Subcutaneous abdominal adipose tissue (tissue), 5 donors: ENCODE data around the gene EPHA7.

Source experiments
- H3K27ac ChIP-seq: one replicate; pipeline ENCODE4 v1.7.0; 2013; ENCODE audit warnings: low read depth, mild to moderate bottlenecking, inconsistent platforms, low read length, moderate library complexity
- H3K27me3 ChIP-seq, 5 donors: one replicate each; pipeline ENCODE4 v1.7.0; 2013; ENCODE audit warnings: low read length in 5 of 5, inconsistent platforms in 1 of 5; ENCODE audit not compliant: control insufficient read depth in 5 of 5, insufficient read depth in 4 of 5
- H3K36me3 ChIP-seq, 5 donors: one replicate each; pipeline ENCODE4 v1.7.0; 2013; ENCODE audit warnings: low read length in 5 of 5; ENCODE audit not compliant: control insufficient read depth in 5 of 5, insufficient read depth in 5 of 5
- H3K4me1 ChIP-seq, 5 donors: one replicate each; pipeline ENCODE4 v1.7.0; 2013; ENCODE audit warnings: low read length in 5 of 5, mild to moderate bottlenecking in 3 of 5, moderate library complexity in 1 of 5; ENCODE audit not compliant: control insufficient read depth in 5 of 5, insufficient read depth in 5 of 5
- H3K4me3 ChIP-seq, 5 donors: one replicate each; pipeline ENCODE4 v1.7.0; 2013; ENCODE audit warnings: low read length in 5 of 5, low read depth in 1 of 5
- H3K9ac ChIP-seq, 5 donors: one replicate each; pipeline ENCODE4 v1.7.0; 2013; ENCODE audit warnings: low read length in 5 of 5, mild to moderate bottlenecking in 4 of 5, moderate library complexity in 3 of 5
- H3K9me3 ChIP-seq, 5 donors: one replicate each; pipeline ENCODE4 v1.7.0; 2013; ENCODE audit warnings: low read length in 5 of 5; ENCODE audit not compliant: control insufficient read depth in 5 of 5
- donor health status: healthy.
- donor health status: healthy.
- donor health status: healthy.
- donor health status: healthy.
- donor health status: healthy.

The EPHA7 gene

GRCh38 chr6:93307505-93308409, 111.6 kb downstream of the EPHA7 start:
- Histone ChIP-seq H3K9ac (no peak overlapping the region), H3K27ac (no peak overlapping the region), H3K27me3 (no peaks in the 10 kb centered on the region), H3K4me3 (no peak overlapping the region), H3K9me3 (no peaks in the 10 kb centered on the region), H3K4me1 (no peaks in the 10 kb centered on the region), H3K36me3 (no peaks in the 10 kb centered on the region)

GRCh38 chr6:93305088-93305487, 114.3 kb downstream of the EPHA7 start:
- Histone ChIP-seq H3K4me3 (no peak overlapping the region), H3K4me1 (no peaks in the 10 kb centered on the region), H3K9ac (no peak overlapping the region), H3K9me3 (no peaks in the 10 kb centered on the region), H3K27me3 (no peaks in the 10 kb centered on the region), H3K36me3 (peaks cover 0 to 3% (median 0%) of the 10 kb centered on the region in 5 donors), H3K27ac (no peak overlapping the region)

- Histone ChIP-seq H3K4me3 (no peak overlapping the region), H3K9me3 (peaks cover 0 to 4% (median 0%) of the 10 kb centered on the region in 5 donors), H3K9ac (no peak overlapping the region), H3K4me1 (no peaks in the 10 kb centered on the region), H3K27me3 (no peaks in the 10 kb centered on the region), H3K27ac (no peak overlapping the region), H3K36me3 (peaks cover 0 to 3% (median 0%) of the 10 kb centered on the region in 5 donors)
Observed at GRCh38 chr6:93304505-93304904, 114.9 kb downstream of the EPHA7 start.

- Histone ChIP-seq H3K36me3 (peaks cover 0 to 3% (median 0%) of the 10 kb centered on the region in 5 donors), H3K4me3 (no peak overlapping the region), H3K27ac (no peak overlapping the region), H3K4me1 (no peaks in the 10 kb centered on the region), H3K9ac (no peak overlapping the region), H3K9me3 (peaks cover 0 to 4% (median 0%) of the 10 kb centered on the region in 5 donors), H3K27me3 (no peaks in the 10 kb centered on the region)
Observed at GRCh38 chr6:93300661-93301060, 118.7 kb downstream of the EPHA7 start.

GRCh38 chr6:93299622-93300021, 119.7 kb downstream of the EPHA7 start:
- Histone ChIP-seq H3K4me1 (no peaks in the 10 kb centered on the region), H3K27ac (no peak overlapping the region), H3K9me3 (peaks cover 0 to 4% (median 0%) of the 10 kb centered on the region in 5 donors), H3K36me3 (peaks cover 0 to 3% (median 0%) of the 10 kb centered on the region in 5 donors), H3K27me3 (no peaks in the 10 kb centered on the region), H3K4me3 (no peak overlapping the region), H3K9ac (no peak overlapping the region)

GRCh38 chr6:93295631-93296030, 123.7 kb downstream of the EPHA7 start:
- peaks cover 0 to 4% (median 0%) of the 10 kb centered on the region in 5 donors for H3K9me3 ChIP-seq
- no peaks in the 10 kb centered on the region for H3K4me1 ChIP-seq
- H3K9ac ChIP-seq, result no peak overlapping the region
- no peak overlapping the region for H3K4me3 ChIP-seq
- H3K27me3 ChIP-seq, result no peaks in the 10 kb centered on the region
- H3K27ac ChIP-seq, result no peak overlapping the region
- H3K36me3 ChIP-seq, result no peaks in the 10 kb centered on the region

GRCh38 chr6:93294879-93295278, 124.5 kb downstream of the EPHA7 start:
- no peak overlapping the region for H3K27ac ChIP-seq
- H3K4me1 ChIP-seq, result no peaks in the 10 kb centered on the region
- no peak overlapping the region for H3K4me3 ChIP-seq

GRCh38 chr6:93293872-93294271, 125.5 kb downstream of the EPHA7 start:
- H3K9me3 ChIP-seq, result no peaks in the 10 kb centered on the region
- H3K4me3 ChIP-seq, result no peak overlapping the region
- no peak overlapping the region for H3K9ac ChIP-seq
- H3K27me3 ChIP-seq, result no peaks in the 10 kb centered on the region
- H3K27ac ChIP-seq, result no peak overlapping the region
- no peaks in the 10 kb centered on the region for H3K4me1 ChIP-seq
- H3K36me3 ChIP-seq, result no peaks in the 10 kb centered on the region

More at GRCh38 chr6:93294879-93295278, 124.5 kb downstream of the EPHA7 start:
- Histone ChIP-seq H3K27me3 (no peaks in the 10 kb centered on the region), H3K9me3 (peaks cover 0 to 3% (median 0%) of the 10 kb centered on the region in 5 donors), H3K9ac (no peak overlapping the region), H3K36me3 (no peaks in the 10 kb centered on the region)

- Histone ChIP-seq H3K9ac (no peak overlapping the region), H3K36me3 (no peaks in the 10 kb centered on the region), H3K4me1 (no peaks in the 10 kb centered on the region), H3K27me3 (no peaks in the 10 kb centered on the region), H3K4me3 (no peak overlapping the region), H3K27ac (no peak overlapping the region), H3K9me3 (no peaks in the 10 kb centered on the region)
Observed at GRCh38 chr6:93293460-93293859, 125.9 kb downstream of the EPHA7 start.

GRCh38 chr6:93282521-93283031, 136.8 kb downstream of the EPHA7 start:
- Histone ChIP-seq H3K4me1 (no peaks in the 10 kb centered on the region), H3K9me3 (no peaks in the 10 kb centered on the region), H3K27ac (no peak overlapping the region), H3K9ac (no peak overlapping the region), H3K27me3 (no peaks in the 10 kb centered on the region), H3K36me3 (no peaks in the 10 kb centered on the region), H3K4me3 (no peak overlapping the region)
